ENCODE data around the gene ARIH2.

Gene ARIH2

GRCh38 chr3:49009396-49009795 is 90.8 kb downstream of the ARIH2 start:
- H3K9me3 ChIP-seq (ENCODE audit: control insufficient read depth, insufficient read depth, low read length): no peaks in the 10 kb centered on the region
- peaks cover 3% of the 10 kb centered on the region; the same call in 1 of the 2 replicates for H3K36me3 ChIP-seq (ENCODE audit: insufficient read depth, low read length)
- H3K4me1 ChIP-seq (ENCODE audit: insufficient read depth, low read length): 0 out of 2 replicates have a peak, but pooled peaks cover 2% of the 10 kb centered on the region
- H3K9ac ChIP-seq (ENCODE audit: low read depth, low read length): no peak overlapping the region

GRCh38 chr3:49012441-49013017 is 93.9 kb downstream of the ARIH2 start:
- no peaks in the 10 kb centered on the region for H3K4me1 ChIP-seq (ENCODE audit: insufficient read depth, low read length)
- no peak overlapping the region for H3K9ac ChIP-seq (ENCODE audit: low read depth, low read length)
- H3K9me3 ChIP-seq (ENCODE audit: control insufficient read depth, insufficient read depth, low read length): no peaks in the 10 kb centered on the region
- peaks cover 3% of the 10 kb centered on the region; the same call in 1 of the 2 replicates for H3K36me3 ChIP-seq (ENCODE audit: insufficient read depth, low read length)

DNA sequence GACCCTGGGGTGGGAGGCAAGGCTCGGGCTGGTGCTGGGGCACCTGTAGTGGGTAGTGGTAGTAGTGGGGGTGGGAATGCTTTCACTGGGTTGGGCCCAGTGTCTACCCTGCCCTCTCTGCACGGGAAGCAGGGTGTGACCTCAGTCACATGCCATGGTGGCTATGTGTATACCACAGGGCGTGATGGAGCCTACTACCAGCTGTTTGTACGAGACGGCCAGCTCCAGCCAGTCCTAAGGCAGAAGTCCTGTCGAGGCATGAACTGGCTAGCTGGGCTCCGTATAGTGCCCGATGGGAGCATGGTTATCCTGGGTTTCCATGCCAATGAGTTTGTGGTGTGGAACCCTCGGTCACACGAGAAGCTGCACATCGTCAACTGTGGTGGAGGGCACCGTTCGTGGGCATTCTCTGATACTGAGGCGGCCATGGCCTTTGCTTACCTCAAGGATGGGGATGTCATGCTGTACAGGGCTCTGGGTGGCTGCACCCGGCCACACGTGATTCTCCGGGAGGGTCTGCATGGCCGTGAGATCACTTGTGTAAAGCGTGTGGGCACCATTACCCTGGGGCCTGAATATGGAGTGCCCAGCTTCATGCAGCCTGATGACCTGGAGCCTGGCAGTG is 94.6 kb downstream of the ARIH2 start:
- Histone ChIP-seq H3K9ac (ENCODE audit: low read depth, low read length) (no peak overlapping the region), H3K36me3 (ENCODE audit: insufficient read depth, low read length) (peaks cover 3% of the 10 kb centered on the region; the same call in 1 of the 2 replicates), H3K9me3 (ENCODE audit: control insufficient read depth, insufficient read depth, low read length) (no peaks in the 10 kb centered on the region), H3K4me1 (ENCODE audit: insufficient read depth, low read length) (no peaks in the 10 kb centered on the region)

GRCh38 chr3:49013738-49014660 is 95.4 kb downstream of the ARIH2 start:
- Histone ChIP-seq H3K36me3 (ENCODE audit: insufficient read depth, low read length) (peaks cover 3% of the 10 kb centered on the region; the same call in 1 of the 2 replicates), H3K4me1 (ENCODE audit: insufficient read depth, low read length) (no peaks in the 10 kb centered on the region), H3K9me3 (ENCODE audit: control insufficient read depth, insufficient read depth, low read length) (no peaks in the 10 kb centered on the region), H3K9ac (ENCODE audit: low read depth, low read length) (no peak overlapping the region)

- Histone ChIP-seq H3K4me1 (ENCODE audit: insufficient read depth, low read length) (0 out of 2 replicates have a peak, but pooled peaks cover 5% of the 10 kb centered on the region), H3K9ac (ENCODE audit: low read depth, low read length) (no peak overlapping the region), H3K36me3 (ENCODE audit: insufficient read depth, low read length) (peaks cover 3% of the 10 kb centered on the region; the same call in 1 of the 2 replicates), H3K9me3 (ENCODE audit: control insufficient read depth, insufficient read depth, low read length) (no peaks in the 10 kb centered on the region)
These were observed 96.4 kb downstream of the ARIH2 start for GRCh38 chr3:49015072-49015471.

DNA sequence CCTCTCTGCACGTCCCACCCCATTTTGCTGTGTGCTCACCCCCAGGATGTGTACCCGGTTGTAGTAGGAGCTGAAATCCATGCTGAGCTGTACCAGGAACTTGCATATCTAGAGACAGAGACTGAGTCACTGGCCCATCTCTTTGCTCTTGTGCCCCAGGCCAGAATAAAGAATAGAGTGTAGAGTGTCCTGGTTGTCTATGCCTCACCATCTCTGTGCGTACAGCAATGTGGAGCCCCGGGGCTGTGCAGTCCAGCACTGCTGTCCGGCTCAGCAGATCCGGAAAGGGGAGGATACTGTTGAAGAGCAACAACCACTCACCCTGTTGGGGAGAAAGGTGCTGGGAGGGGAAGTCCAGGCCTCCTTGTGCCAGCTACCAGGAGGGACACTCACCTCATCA is 97.1 kb downstream of the ARIH2 start:
- no peak overlapping the region for H3K9ac ChIP-seq (ENCODE audit: low read depth, low read length)
- H3K36me3 ChIP-seq (ENCODE audit: insufficient read depth, low read length): peaks cover 3% of the 10 kb centered on the region; the same call in 1 of the 2 replicates
- H3K9me3 ChIP-seq (ENCODE audit: control insufficient read depth, insufficient read depth, low read length): no peaks in the 10 kb centered on the region
- H3K4me1 ChIP-seq (ENCODE audit: insufficient read depth, low read length): 0 out of 2 replicates have a peak, but pooled peaks cover 5% of the 10 kb centered on the region

- no peaks in the 10 kb centered on the region; the same call in 1 of the 2 replicates for H3K36me3 ChIP-seq (ENCODE audit: insufficient read depth, low read length)
- H3K4me1 ChIP-seq (ENCODE audit: insufficient read depth, low read length): 0 out of 2 replicates have a peak, but pooled peaks cover 5% of the 10 kb centered on the region
- no peak overlapping the region for H3K9ac ChIP-seq (ENCODE audit: low read depth, low read length)
- H3K9me3 ChIP-seq (ENCODE audit: control insufficient read depth, insufficient read depth, low read length): no peaks in the 10 kb centered on the region
These were observed 98.0 kb downstream of the ARIH2 start for GRCh38 chr3:49016414-49017228.

GRCh38 chr3:49017229-49017970 is 98.8 kb downstream of the ARIH2 start:
- no peaks in the 10 kb centered on the region for H3K9me3 ChIP-seq (ENCODE audit: control insufficient read depth, insufficient read depth, low read length)
- H3K9ac ChIP-seq (ENCODE audit: low read depth, low read length): peak overlapping the region; percentile 61
- no peaks in the 10 kb centered on the region for H3K36me3 ChIP-seq (ENCODE audit: insufficient read depth, low read length)
- 0 out of 2 replicates have a peak, but pooled peaks cover 5% of the 10 kb centered on the region for H3K4me1 ChIP-seq (ENCODE audit: insufficient read depth, low read length)

- Histone ChIP-seq H3K9me3 (ENCODE audit: control insufficient read depth, insufficient read depth, low read length) (no peaks in the 10 kb centered on the region), H3K4me1 (ENCODE audit: insufficient read depth, low read length) (peaks cover 10% of the 10 kb centered on the region; the same call in 1 of the 2 replicates), H3K36me3 (ENCODE audit: insufficient read depth, low read length) (peaks cover 2% of the 10 kb centered on the region; the same call in 1 of the 2 replicates), H3K9ac (ENCODE audit: low read depth, low read length) (peak within 1 kb of the TSS; percentile 61)
These were observed 99.5 kb downstream of the ARIH2 start, which contains the start of gene DALRD3 for GRCh38 chr3:49017971-49018706. Gene DALRD3, minus strand, starts transcription at chr3:49018580. Its CDS starts 16 bp downstream, at chr3:49018564.

DNA sequence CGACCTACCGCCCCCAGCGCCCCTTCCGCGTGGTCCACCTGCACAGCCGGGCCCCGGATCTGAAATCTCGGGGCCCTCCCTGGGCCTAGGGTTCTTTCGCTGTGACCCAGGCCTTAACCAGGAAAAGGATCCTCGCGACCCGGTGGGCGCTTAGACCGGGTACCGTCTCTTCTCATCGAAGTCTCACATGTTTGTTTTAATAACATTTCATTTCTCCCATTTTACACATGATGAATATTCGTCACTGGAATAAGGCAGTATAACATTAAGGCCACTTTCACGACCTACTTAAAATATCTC is 100.0 kb downstream of the ARIH2 start:
- Histone ChIP-seq H3K9me3 (ENCODE audit: control insufficient read depth, insufficient read depth, low read length) (no peaks in the 10 kb centered on the region), H3K4me1 (ENCODE audit: insufficient read depth, low read length) (peaks cover 12% of the 10 kb centered on the region; the same call in 1 of the 2 replicates), H3K36me3 (ENCODE audit: insufficient read depth, low read length) (peaks cover 4% of the 10 kb centered on the region), H3K9ac (ENCODE audit: low read depth, low read length) (peak overlapping the region; percentile 61)

DNA sequence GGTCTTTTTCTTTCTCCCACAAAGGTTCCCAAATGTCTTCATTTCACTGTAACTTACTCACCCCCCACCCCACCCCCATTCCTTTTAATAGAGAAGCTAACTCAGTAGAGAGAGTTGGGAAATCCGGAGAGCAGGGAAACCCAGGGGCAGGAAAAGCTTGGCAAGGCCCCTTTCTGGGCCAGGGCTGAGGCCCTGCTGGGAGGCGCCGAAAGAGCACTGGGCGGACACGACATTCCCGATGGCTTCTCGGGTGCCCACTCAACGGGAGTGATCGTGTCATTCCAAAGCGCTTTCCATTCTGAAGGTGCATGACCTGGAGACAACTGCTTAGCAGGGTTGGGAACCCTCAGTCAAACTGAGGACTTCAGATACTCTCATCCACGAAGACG is 101.3 kb downstream of the ARIH2 start:
- H3K36me3 ChIP-seq (ENCODE audit: insufficient read depth, low read length): peaks cover 16% of the 10 kb centered on the region
- H3K9ac ChIP-seq (ENCODE audit: low read depth, low read length): peak overlapping the region; percentile 98
- no peaks in the 10 kb centered on the region for H3K9me3 ChIP-seq (ENCODE audit: control insufficient read depth, insufficient read depth, low read length)
- H3K4me1 ChIP-seq (ENCODE audit: insufficient read depth, low read length): peaks cover 12% of the 10 kb centered on the region; the same call in 1 of the 2 replicates

DNA sequence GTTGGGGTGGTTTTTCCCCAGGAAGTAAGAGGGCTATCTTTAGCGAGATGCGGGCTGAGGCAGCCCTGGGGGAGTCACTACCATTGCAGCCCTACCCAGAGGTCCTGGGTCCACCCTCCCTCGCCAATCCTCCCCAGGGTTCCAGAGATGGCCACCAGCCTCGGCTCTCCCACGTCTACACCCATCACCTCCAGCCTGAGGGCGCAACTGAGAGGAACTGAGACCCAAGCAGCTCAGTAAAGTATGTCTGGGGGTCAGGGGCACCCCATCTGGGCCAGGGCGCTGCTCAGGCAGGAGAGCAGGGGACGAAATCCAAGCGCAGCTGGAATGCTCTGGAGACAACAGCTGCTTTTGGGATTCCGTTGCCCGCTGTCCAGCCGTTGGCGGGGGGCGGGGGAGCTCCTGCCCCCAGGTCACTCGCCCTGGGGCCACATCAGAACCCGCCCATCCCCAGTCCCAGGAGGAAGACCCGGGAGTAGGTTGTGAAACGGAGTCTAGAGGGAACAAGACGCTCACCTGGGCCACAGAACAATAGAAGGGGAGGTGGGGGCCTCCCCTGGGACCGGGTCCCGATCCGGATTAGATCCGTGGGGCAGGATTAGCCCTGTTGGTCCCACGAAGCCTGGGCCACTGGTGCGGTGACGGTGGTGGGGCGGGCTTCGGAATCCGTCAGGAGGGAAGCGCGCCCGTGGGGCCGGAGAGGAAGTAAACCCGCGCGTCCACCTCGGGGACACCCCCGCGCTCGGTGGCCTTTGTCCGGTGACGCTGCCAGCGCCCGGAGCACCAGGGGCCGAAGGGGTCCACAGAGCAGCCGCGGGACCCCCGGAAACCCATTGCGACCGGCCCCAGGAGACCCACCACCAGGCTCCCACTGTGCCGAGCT is 101.9 kb downstream of the ARIH2 start:
- H3K4me1 ChIP-seq (ENCODE audit: insufficient read depth, low read length): peaks cover 12% of the 10 kb centered on the region; the same call in 1 of the 2 replicates
- H3K9ac ChIP-seq (ENCODE audit: low read depth, low read length): peak overlapping the region; percentile 98
- H3K9me3 ChIP-seq (ENCODE audit: control insufficient read depth, insufficient read depth, low read length): no peaks in the 10 kb centered on the region
- peaks cover 21% of the 10 kb centered on the region for H3K36me3 ChIP-seq (ENCODE audit: insufficient read depth, low read length)
